Forelimb muscle (tissue), 1 donor: Measurements from ENCODE around the gene CAMK1G. TPM values are rescaled to one million over a fixed set of nuclear protein-coding genes. Genes with fewer than 3 reads are reported as not detected.

Experiments used
- DNase-seq: peaks from one replicate; pipeline ENCODE4 v3.0.0-alpha.2; 2013; ENCODE audit warnings: low read depth
- polyA plus RNA-seq: library from polyadenylated mRNA; unstranded; fragments of 120-200 nt; gene quantifications from one replicate; pipeline ENCODE4 v1.2.1, GENCODE V29; 2013; ENCODE audit not compliant: insufficient read length

Gene CAMK1G
- polyA plus RNA-seq, 1 donor = not detected

GRCh38 chr1:209565759-209566678 lies 17.5 kb upstream of the CAMK1G start:
- DNase-seq = peak; percentile 35

- DNase-seq = no peak
Observed at GRCh38 chr1:209567698-209568175, 15.8 kb upstream of the CAMK1G start.

GRCh38 chr1:209569455-209570207 lies 13.9 kb upstream of the CAMK1G start:
- DNase-seq = no peak

GRCh38 chr1:209570743-209571142 lies 12.8 kb upstream of the CAMK1G start:
- DNase-seq = no peak

- no peak for DNase-seq
Observed at GRCh38 chr1:209576392-209577197, 6.9 kb upstream of the CAMK1G start.

GRCh38 chr1:209577346-209577745 lies 6.2 kb upstream of the CAMK1G start:
- DNase-seq = no peak

- no peak for DNase-seq
Observed at GRCh38 chr1:209580577-209580976, 2.9 kb upstream of the CAMK1G start.

GRCh38 chr1:209584231-209584672 lies 738 bp downstream of the CAMK1G start:
- DNase-seq = no peak

- no peak for DNase-seq
Observed at GRCh38 chr1:209585197-209585596, 1.7 kb downstream of the CAMK1G start.

- DNase-seq = no peak
Observed at GRCh38 chr1:209585672-209586071, 2.2 kb downstream of the CAMK1G start.

GRCh38 chr1:209586221-209586740 lies 2.8 kb downstream of the CAMK1G start:
- no peak for DNase-seq

GRCh38 chr1:209587789-209588188 lies 4.3 kb downstream of the CAMK1G start:
- DNase-seq = no peak

GRCh38 chr1:209589440-209589839 lies 5.9 kb downstream of the CAMK1G start:
- no peak for DNase-seq

- no peak for DNase-seq
Observed at GRCh38 chr1:209589863-209590262, 6.3 kb downstream of the CAMK1G start.

- no peak for DNase-seq
Observed at GRCh38 chr1:209590405-209590804, 6.9 kb downstream of the CAMK1G start.

GRCh38 chr1:209593747-209594146 lies 10.2 kb downstream of the CAMK1G start:
- no peak for DNase-seq

GRCh38 chr1:209594440-209594839 lies 10.9 kb downstream of the CAMK1G start:
- no peak for DNase-seq

- DNase-seq = no peak
Observed at GRCh38 chr1:209595028-209595427, 11.5 kb downstream of the CAMK1G start.

GRCh38 chr1:209595599-209596285 lies 12.2 kb downstream of the CAMK1G start:
- no peak for DNase-seq

GRCh38 chr1:209597499-209597898 lies 14.0 kb downstream of the CAMK1G start:
- no peak for DNase-seq

- DNase-seq = no peak
Observed at GRCh38 chr1:209598227-209598626, 14.7 kb downstream of the CAMK1G start.
